SW 1271 (cell line): ENCODE results near the gene DMPK.

Source experiments
- DNase-seq, 2 experiments: peaks; one replicate each; lab custom pipeline; 2025; lab: John Stamatoyannopoulos, UW

The DMPK gene

DNA sequence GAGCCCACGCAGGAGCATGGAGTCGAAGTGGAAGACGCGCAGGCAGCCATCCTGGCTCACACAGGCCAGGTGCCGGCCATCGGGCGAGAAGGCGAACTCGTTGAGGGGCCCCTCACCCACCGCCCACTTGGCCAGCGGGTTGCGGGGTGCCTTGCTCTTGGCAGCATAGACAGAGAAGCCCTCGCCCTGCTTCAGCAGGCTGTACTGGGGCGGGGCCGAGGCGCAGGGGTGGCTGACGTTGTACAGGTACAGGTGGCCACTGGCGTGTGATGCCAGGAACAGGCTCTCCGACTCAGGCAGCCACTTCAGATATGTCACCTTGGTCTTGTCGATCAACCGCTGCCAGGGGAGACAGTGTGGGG lies 4.2 kb upstream of the DMPK start:
- no peak for DNase-seq

DNA sequence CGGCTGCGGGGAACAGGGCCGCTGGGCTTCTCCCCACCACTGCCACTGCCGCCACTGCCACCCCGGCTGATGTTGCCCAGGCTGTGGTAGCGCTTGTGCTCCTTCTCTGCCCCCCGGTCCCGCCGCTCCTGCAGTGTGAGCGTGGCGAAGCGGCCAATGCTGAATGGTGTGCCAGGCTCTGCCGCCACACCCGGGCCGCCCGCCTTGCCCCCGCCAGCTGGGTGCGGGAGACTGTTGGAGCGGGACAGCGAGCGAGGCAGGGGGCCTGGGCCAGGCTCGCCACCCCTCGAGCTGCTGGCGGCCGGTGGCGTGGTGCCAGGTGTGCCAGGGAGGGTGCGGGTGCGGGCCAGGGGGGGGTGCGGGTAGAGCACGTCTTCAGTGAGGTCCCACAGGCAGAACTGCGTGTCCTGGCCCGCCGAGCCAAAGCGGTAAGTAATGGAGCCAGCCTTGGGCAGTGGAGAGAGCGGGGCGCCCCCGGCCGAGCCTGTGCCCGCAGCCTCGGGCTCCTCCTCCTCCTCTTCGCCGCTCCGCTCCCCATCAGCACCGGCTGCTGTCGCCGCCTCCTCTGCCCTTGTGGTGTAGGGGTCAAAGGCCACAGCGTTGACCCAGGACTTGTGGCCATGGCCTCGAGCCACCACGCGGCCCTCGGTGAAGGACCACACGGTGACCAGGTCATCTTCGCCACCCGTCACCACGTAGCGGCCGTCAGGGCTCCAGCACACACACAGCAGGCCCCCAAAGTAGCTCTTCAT lies 3.7 kb upstream of the DMPK start:
- no peak for DNase-seq

DNA sequence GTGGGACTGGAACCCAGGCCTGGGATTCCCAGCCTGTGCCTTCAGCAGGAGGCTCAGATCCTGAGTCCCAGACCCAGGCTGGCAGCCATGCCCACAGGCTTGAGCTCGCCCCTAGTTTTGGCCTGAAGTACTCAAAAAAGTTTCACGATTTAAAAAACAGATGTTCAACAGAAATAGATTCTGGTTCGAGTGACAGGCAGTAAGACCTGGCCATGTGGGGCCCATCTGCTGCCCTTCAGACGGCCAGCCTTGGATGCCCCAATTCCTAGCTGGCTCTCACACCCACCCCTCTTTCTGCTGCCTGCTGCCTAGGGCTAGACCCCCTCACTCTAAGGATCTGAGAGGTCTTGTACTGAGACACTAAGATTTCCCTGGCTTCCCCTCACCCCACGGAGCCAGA lies 2.8 kb upstream of the DMPK start:
- no peak for DNase-seq

GRCh38 chr19:45784096-45784495 lies 1.8 kb upstream of the DMPK start:
- no peak for DNase-seq

- no peak for DNase-seq
These were observed 813 bp upstream of the DMPK start for GRCh38 chr19:45782820-45783785.

GRCh38 chr19:45781214-45782161 lies 802 bp downstream of the DMPK start:
- no peak for DNase-seq

GRCh38 chr19:45780448-45781213 lies 1.7 kb downstream of the DMPK start:
- DNase-seq: no peak

DNA sequence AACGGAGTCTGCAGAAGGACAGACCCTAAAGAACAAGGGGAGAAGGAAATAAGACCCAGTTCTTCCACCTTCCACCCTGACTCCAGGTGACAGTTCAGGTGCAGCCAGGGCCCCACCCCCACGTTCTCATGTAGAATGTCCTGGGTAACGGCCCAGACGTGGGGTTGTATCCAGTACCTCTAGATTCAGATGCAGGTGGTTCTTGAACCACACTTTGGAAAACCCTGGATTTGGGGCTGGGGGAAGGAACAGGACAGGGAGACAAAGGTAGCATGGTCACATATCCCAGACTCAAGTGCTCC lies 2.2 kb downstream of the DMPK start:
- no peak for DNase-seq

DNA sequence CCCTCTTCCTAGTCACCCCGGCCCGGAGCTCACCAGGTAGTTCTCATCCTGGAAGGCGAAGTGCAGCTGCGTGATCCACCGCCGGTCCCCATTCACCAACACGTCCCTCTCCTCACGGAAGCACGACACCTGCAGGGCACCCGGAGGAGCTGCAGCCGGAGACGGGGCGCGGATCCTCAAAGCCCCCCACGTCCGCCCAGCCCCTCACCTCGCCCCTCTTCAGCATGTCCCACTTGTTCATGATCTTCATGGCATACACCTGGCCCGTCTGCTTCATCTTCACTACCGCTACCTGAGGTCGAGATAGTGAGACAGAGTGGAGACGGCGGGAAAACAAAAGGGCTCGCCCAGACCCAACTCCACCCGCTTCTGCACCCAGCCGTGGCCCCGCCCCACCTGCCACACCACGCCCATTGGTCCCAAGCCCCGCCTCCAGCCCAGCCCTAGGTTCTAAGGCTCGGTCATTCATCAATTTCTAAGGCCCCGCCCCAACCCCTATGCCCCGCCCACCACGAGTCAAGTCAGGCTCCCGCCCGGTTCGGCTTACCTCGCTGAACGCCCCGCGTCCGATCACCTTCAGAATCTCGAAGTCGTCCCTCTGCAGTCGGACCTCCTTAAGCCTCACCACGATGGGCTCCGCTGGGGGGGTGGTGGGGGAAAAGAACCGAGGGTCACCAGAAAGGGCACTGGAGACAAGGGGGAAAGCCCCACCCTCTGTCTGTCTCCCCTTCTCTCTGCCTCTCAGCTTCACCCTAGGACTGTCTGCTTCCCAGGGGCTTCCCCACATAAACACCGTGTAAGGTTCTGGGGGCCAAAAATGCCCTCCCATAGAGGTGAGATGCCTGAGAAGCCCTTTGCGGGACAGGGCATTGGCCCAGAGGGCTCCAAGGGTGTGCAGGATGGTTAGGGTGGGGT lies 2.8 kb downstream of the DMPK start:
- DNase-seq: no peak

GRCh38 chr19:45778010-45778661 lies 4.2 kb downstream of the DMPK start:
- no peak for DNase-seq

GRCh38 chr19:45777395-45777961 lies 4.8 kb downstream of the DMPK start:
- DNase-seq: no peak

DNA sequence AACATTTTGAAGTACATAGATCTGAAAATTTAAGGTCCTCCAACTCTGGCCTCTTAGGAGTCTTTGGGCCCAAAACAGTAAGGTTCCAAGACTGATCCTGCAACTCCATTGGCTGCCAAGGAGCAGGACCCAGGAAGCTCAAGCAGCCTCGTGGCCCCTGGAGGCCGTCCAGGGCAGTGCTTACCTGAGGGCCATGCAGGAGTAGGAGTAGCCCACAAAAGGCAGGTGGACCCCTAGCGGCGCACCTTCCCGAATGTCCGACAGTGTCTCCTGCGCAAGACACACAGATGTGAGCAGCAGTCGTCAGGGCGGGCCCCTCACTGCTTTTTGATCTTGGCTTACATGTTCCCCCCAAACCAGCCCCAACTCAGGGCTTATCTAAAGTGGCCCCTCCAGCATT lies 7.5 kb downstream of the DMPK start:
- DNase-seq: no peak

GRCh38 chr19:45773384-45773783 lies 8.9 kb downstream of the DMPK start:
- DNase-seq: no peak

GRCh38 chr19:45772912-45773311 lies 9.4 kb downstream of the DMPK start:
- DNase-seq: no peak

- DNase-seq: no peak
These were observed 10.0 kb downstream of the DMPK start for GRCh38 chr19:45772130-45772840.

- DNase-seq: no peak
These were observed 10.9 kb downstream of the DMPK start for GRCh38 chr19:45771311-45771933.

- DNase-seq: peak; percentile 92 to 95
These were observed 11.8 kb downstream of the DMPK start for GRCh38 chr19:45770192-45771101.
